B cell (primary cell): ENCODE data around the gene SIGLEC10. TPM values are rescaled to one million over a fixed set of nuclear protein-coding genes. Genes with fewer than 3 reads are reported as not detected.

Experiments used
- ATAC-seq: fragments of 200-7000 bp; cut with Tn5 transposase; one replicate; pipeline ENCODE4 v1.10.0; 2021; ENCODE audit warnings: low read depth, mild to moderate bottlenecking, moderate number of reproducible peaks, moderate library complexity
- CTCF ChIA-PET: fragments of 350-600 bp; sonication (Branson Sonifier 250); formaldehyde crosslinking; loops from one replicate; lab custom pipeline; 2021; ENCODE audit warnings: antibody characterized with exemption, inconsistent platforms; lab: Charles Lee
- POLR2A ChIA-PET: fragments of 350-600 bp; sonication (Branson Sonifier 250); formaldehyde crosslinking; loops from one replicate; lab custom pipeline; 2021; ENCODE audit warnings: antibody characterized with exemption; lab: Charles Lee
- DNase-seq: peaks from one replicate; pipeline ENCODE4 v3.0.0; 2013
- H2AFZ ChIP-seq: 2 replicates; pipeline ENCODE4 v1.6.1; 2012; ENCODE audit warnings: mild to moderate bottlenecking, low read depth, low read length; ENCODE audit not compliant: insufficient read depth, poor library complexity, severe bottlenecking
- H3K27ac ChIP-seq, 2 donors: 1 replicate in 1 of 2; 2 replicates in 1 of 2; pipeline ENCODE4 v1.5.1; 2012 to 2013; ENCODE audit warnings: low read length in 2 of 2, mild to moderate bottlenecking in 2 of 2, moderate library complexity in 1 of 2
- H3K27me3 ChIP-seq, 4 experiments: fragments of 200-600 bp in 1 of 4; sonication (generic) in 1 of 4; replicated peaks in 1 of 4; 1 replicate in 2 of 4; 2 replicates in 2 of 4; pipeline versions ENCODE4 v1.6.1 to v1.7.0; 2013 to 2016; ENCODE audit warnings: low read length in 3 of 4, mild to moderate bottlenecking in 2 of 4, mixed read lengths in 1 of 4, moderate library complexity in 1 of 4; ENCODE audit not compliant: insufficient read depth in 4 of 4, control insufficient read depth in 3 of 4; ENCODE audit errors: control extremely low read depth in 1 of 4
- H3K36me3 ChIP-seq, 2 experiments: replicated peaks in 1 of 2; 1 replicate in 1 of 2; 2 replicates in 1 of 2; pipeline versions ENCODE4 v1.6.1 to v1.7.1; 2013; ENCODE audit warnings: low read length in 1 of 2; ENCODE audit not compliant: insufficient read depth in 2 of 2, control insufficient read depth in 1 of 2; ENCODE audit errors: control extremely low read depth in 1 of 2, extremely low read depth in 1 of 2
- H3K4me1 ChIP-seq, 2 donors: fragments of 200-600 bp in 1 of 2; sonication (generic) in 1 of 2; 1 replicate in 1 of 2; 2 replicates in 1 of 2; pipeline versions ENCODE4 v1.5.1 to v1.6.1; 2013 to 2017; ENCODE audit warnings: low read length in 2 of 2; ENCODE audit not compliant: control insufficient read depth in 2 of 2, insufficient read depth in 2 of 2
- H3K4me2 ChIP-seq: replicated peaks from 2 replicates; pipeline ENCODE3; 2012; ENCODE audit warnings: mild to moderate bottlenecking, low read depth, low read length; ENCODE audit not compliant: poor library complexity, severe bottlenecking
- H3K4me3 ChIP-seq, 5 experiments: fragments of 200-600 bp in 1 of 5; sonication (generic) in 1 of 5; 1 replicate in 3 of 5; 2 replicates in 2 of 5; pipeline versions ENCODE4 v1.5.1 to v1.7.0; 2011 to 2016; ENCODE audit warnings: low read length in 4 of 5, mild to moderate bottlenecking in 4 of 5, low read depth in 2 of 5, control low read depth in 1 of 5, moderate library complexity in 1 of 5; ENCODE audit not compliant: insufficient read depth in 1 of 5; ENCODE audit errors: control extremely low read depth in 1 of 5, extremely low read depth in 1 of 5
- H3K79me2 ChIP-seq: fragments of 200-600 bp; sonication (generic); one replicate; pipeline ENCODE4 v1.6.0; 2016; ENCODE audit warnings: low read length; ENCODE audit not compliant: control insufficient read depth, insufficient read depth
- H3K9ac ChIP-seq: fragments of 200-600 bp; sonication (generic); 2 replicates; pipeline ENCODE4 v1.6.1; 2017; ENCODE audit warnings: mild to moderate bottlenecking, low read length, moderate library complexity
- H3K9me3 ChIP-seq, 3 donors: one replicate each; pipeline versions ENCODE4 v1.6.1 to v1.7.1; 2013; ENCODE audit warnings: low read length in 2 of 3; ENCODE audit not compliant: control insufficient read depth in 2 of 3, insufficient read depth in 1 of 3; ENCODE audit errors: control extremely low read depth in 1 of 3
- H4K20me1 ChIP-seq: 2 replicates; pipeline ENCODE4 v1.6.0; 2012; ENCODE audit warnings: mild to moderate bottlenecking, low read length; ENCODE audit not compliant: insufficient read depth, control insufficient read depth, poor library complexity, severe bottlenecking
- H3K27ac Mint-ChIP-seq: one replicate; pipeline ENCODE4 v1.8.0; 2021; ENCODE audit warnings: mixed read lengths
- H3K27me3 Mint-ChIP-seq: one replicate; pipeline ENCODE4 v1.8.0; 2021; ENCODE audit warnings: mixed read lengths
- H3K4me1 Mint-ChIP-seq: one replicate; pipeline ENCODE4 v1.8.0; 2021; ENCODE audit warnings: mixed read lengths
- H3K4me3 Mint-ChIP-seq: one replicate; pipeline ENCODE4 v1.8.0; 2021; ENCODE audit warnings: mixed read lengths
- H3K9me3 Mint-ChIP-seq: one replicate; pipeline ENCODE4 v1.8.0; 2022; ENCODE audit warnings: mixed read lengths; ENCODE audit not compliant: insufficient read depth
- EZH2 ChIP-seq: IDR thresholded peaks from 2 replicates; pipeline ENCODE4 v1.6.1; 2012; ENCODE audit warnings: borderline replicate concordance, low read depth, mild to moderate bottlenecking, moderate library complexity, low read length; ENCODE audit not compliant: insufficient read depth, poor library complexity, severe bottlenecking
- WGBS: methylation state at CpG from one replicate; pipeline ENCODE4 v1.1.5; 2013; ENCODE audit warnings: missing lambda C conversion rate; ENCODE audit not compliant: insufficient coverage; 5-methylcytosine and 5-hydroxymethylcytosine counted together
- intact Hi-C: fragments of 100-400 bp; cut with micrococcal nuclease; formaldehyde crosslinking; loops from one replicate; pipeline ENCODE4 v1.10.0; 2022
- polyA plus RNA-seq: library from polyadenylated mRNA; depleted of rRNA; stranded (reverse); fragments of >200 nt; gene quantifications from 2 replicates; pipeline ENCODE4 v1.2.3, GENCODE V29; 2012
- total RNA-seq, 2 donors: library from RNA; stranded (reverse); fragments of 120-200 nt in 1 of 2; gene quantifications; 1 replicate in 1 of 2; 2 replicates in 1 of 2; pipeline versions ENCODE4 v1.2.3 to v1.2.4, GENCODE V29; 2013 to 2022
- TF ChIP-seq, protein P1 (sequence below): fragments of 200-600 bp; IDR thresholded peaks from one replicate; pipeline ENCODE4 v1.8.0; 2022; ENCODE audit warnings: antibody characterized with exemption, mild to moderate bottlenecking

Gene SIGLEC10
- total and polyA plus RNA-seq, 2 donors (not counting 1 experiment from before 2014, with no cell fraction given), result 49.1 to 87.6 TPM

DNA sequence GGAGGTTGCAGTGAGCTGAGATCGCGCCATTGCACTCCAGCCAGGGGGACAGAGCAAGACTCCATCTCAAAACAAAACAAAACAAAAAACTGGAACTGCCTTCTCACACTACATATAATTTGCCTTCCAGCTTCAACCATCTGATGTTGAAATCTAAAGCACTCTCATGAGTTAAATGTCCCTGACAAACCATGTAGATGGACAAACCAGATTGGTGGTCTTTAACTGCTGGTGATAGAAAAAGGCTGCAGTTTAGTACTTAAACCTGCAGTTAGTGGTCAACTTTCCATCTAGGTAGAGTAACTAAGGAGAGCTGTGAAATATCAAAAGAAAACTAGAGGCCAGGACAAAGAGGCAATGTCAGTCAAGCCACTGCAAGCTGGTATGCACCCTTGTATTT, 21.3 kb downstream of the SIGLEC10 start:
- Histone ChIP-seq H3K4me3 (no peak overlapping the region), H3K9me3 (peaks cover 0 to 6% (median 0%) of the 10 kb centered on the region in 3 donors), H3K27me3 (no peaks in the 10 kb centered on the region), H3K9ac (no peak overlapping the region), H3K4me2 (no peak overlapping the region), H3K36me3 (no peaks in the 10 kb centered on the region), H3K27ac (no peak overlapping the region), H4K20me1 (no peaks in the 10 kb centered on the region), H3K79me2 (no peaks in the 10 kb centered on the region), H2AFZ (no peak overlapping the region), H3K4me1 (peaks cover 14 to 22% of the 10 kb centered on the region in 2 donors)
- Mint-ChIP-seq H3K4me1 (peaks cover 26% of the 10 kb centered on the region), H3K27me3 (no peaks in the 10 kb centered on the region), H3K4me3 (peak overlapping the region; percentile 10), H3K9me3 (no peaks in the 10 kb centered on the region), H3K27ac (no peak overlapping the region)
- CTCF ChIA-PET, result interaction anchor here (0.7 to 9.2 kb wide), 8 partner anchors 11 to 259 kb away, joined by 3 to 98 read pairs (median 11); partner anchors contain the start of genes CLDND2, SIGLEC10 and VSIG10L
- no peak for TF ChIP-seq EZH2
- TF ChIP-seq, protein P1, sequence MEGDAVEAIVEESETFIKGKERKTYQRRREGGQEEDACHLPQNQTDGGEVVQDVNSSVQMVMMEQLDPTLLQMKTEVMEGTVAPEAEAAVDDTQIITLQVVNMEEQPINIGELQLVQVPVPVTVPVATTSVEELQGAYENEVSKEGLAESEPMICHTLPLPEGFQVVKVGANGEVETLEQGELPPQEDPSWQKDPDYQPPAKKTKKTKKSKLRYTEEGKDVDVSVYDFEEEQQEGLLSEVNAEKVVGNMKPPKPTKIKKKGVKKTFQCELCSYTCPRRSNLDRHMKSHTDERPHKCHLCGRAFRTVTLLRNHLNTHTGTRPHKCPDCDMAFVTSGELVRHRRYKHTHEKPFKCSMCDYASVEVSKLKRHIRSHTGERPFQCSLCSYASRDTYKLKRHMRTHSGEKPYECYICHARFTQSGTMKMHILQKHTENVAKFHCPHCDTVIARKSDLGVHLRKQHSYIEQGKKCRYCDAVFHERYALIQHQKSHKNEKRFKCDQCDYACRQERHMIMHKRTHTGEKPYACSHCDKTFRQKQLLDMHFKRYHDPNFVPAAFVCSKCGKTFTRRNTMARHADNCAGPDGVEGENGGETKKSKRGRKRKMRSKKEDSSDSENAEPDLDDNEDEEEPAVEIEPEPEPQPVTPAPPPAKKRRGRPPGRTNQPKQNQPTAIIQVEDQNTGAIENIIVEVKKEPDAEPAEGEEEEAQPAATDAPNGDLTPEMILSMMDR, result no peak
- intact Hi-C loops, result no loop called here
- POLR2A ChIA-PET, result interaction anchor here (1.1 to 2.8 kb wide), 2 partner anchors 45 to 56 kb away, joined by 3 to 11 read pairs; no protein-coding TSS in a partner anchor
- WGBS, result no CpG with 5 or more reads among the region's 2 CpGs
- ATAC-seq, result no peak
- DNase-seq, result no peak
